Peyer's patch (tissue), 4 donors: ENCODE measurements around the gene MYOF.

ENCODE experiments used
- POLR2A ChIP-seq, 2 donors: fragments of 450-650 bp; IDR thresholded peaks; one replicate each; pipeline ENCODE4 v1.5.1; 2017; ENCODE audit warnings: antibody characterized with exemption in 2 of 2, mild to moderate bottlenecking in 2 of 2, moderate library complexity in 2 of 2
- TF ChIP-seq, protein P1 (sequence below), 6 experiments: fragments of 450-650 bp in 4 of 6; fragments of 200-600 bp in 2 of 6; sonication (generic) in 1 of 6; IDR thresholded peaks; one replicate each; pipeline ENCODE4 v1.5.1; 2017 to 2019; ENCODE audit warnings: antibody characterized with exemption in 6 of 6, mild to moderate bottlenecking in 3 of 6, moderate library complexity in 1 of 6

DNA sequence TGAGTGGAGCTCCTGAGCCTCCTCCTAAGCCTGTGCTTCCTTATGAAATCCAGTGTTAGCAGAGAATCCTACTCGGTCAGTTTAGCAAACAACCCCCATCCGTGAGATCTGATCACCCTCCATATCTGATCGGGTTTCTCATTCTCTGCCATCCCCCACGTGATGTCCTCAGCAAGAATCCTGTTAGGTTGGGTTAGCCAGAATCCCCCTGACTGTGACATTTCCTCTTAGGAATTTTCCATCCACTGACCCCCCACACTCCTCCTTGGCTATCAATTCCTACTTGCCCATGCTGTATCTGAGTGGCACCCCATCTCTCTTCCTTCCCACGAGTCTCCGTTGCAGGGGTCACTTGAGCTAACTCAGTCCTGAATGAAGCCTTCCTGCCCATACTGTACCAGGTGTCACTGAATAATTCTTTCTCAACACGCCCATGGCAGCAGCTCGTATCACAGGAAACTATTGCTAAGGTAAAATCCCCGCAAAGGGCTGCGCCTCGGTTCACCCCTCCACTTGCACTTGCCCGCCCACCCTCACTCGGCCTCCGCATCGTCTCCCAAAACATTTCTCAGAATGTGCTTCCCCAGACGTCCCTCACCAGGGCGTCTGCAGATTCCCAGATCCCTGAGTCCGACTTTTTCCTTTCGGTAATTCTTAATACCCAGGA lies 44.1 kb downstream of the MYOF start:
- TF ChIP-seq, protein P1, sequence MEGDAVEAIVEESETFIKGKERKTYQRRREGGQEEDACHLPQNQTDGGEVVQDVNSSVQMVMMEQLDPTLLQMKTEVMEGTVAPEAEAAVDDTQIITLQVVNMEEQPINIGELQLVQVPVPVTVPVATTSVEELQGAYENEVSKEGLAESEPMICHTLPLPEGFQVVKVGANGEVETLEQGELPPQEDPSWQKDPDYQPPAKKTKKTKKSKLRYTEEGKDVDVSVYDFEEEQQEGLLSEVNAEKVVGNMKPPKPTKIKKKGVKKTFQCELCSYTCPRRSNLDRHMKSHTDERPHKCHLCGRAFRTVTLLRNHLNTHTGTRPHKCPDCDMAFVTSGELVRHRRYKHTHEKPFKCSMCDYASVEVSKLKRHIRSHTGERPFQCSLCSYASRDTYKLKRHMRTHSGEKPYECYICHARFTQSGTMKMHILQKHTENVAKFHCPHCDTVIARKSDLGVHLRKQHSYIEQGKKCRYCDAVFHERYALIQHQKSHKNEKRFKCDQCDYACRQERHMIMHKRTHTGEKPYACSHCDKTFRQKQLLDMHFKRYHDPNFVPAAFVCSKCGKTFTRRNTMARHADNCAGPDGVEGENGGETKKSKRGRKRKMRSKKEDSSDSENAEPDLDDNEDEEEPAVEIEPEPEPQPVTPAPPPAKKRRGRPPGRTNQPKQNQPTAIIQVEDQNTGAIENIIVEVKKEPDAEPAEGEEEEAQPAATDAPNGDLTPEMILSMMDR (IDR thresholded peaks at IDR 0.05): no peak
- TF ChIP-seq POLR2A (IDR thresholded peaks at IDR 0.05): no peak
